Measurements from ENCODE around the gene ARL6IP5.

Gene ARL6IP5

GRCh38 chr3:69090021-69090420 is 5.3 kb downstream of the ARL6IP5 start:
- no peak for TF ChIP-seq CTCF (IDR thresholded peaks at IDR 0.05)

DNA sequence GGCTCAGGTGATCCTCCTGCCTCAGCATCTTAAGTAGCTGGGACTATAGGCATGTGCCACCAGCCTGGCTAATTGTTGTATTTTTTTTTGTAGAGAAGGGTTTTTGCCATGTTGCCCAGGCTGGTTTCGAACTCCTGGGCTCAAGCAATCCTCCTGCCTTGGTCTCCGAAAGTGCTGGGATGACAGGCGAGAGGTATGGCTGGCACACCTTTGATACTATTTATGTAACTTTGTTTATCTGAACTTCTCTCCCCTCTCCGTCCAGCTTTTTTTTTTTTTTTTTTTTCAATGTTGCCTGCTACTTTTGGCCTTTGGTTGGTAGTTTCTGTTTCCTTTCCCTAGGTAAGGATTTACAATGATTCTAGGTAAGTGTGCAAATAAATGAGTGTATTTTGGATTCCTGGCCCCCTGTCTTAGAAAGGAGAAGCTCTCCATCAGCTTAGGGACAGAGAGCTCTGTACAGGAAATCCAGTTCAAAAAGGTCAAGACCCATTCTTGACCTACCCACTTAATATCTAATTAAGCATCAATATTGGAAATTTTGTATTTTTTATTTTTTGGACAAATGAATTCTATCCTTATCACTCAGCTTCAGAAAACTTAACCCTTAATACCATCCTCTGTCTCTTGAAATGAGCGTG is 6.8 kb downstream of the ARL6IP5 start:
- TF ChIP-seq CTCF (IDR thresholded peaks at IDR 0.05), result no peak

DNA sequence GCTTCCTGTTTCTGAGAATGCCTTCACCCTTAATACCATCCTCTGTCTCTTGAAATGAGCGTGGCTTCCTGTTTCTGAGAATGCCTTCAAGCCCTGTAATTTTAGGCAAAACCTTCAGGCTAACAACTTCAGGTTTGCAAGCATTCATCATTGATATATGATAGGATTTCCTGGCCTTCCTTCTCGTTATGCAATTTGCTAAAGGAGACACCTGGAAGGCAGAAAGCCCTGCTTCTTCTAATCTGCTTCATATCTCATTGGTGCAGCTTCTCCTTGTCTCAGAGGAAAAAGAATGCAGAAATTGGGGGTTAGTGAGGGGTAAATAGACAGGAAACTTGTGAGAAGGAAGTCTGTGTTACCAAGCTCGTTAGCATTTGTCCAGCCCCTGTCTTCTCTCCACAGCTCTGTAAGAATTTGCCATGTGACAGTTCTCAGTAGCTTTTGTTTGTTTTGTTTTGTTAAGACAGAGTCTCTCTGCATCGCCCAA is 7.3 kb downstream of the ARL6IP5 start:
- TF ChIP-seq CTCF (IDR thresholded peaks at IDR 0.05), result no peak

GRCh38 chr3:69094467-69095205 is 9.9 kb downstream of the ARL6IP5 start:
- TF ChIP-seq CTCF (IDR thresholded peaks at IDR 0.05), result no peak

- no peak for TF ChIP-seq CTCF (IDR thresholded peaks at IDR 0.05)
These were observed 10.9 kb downstream of the ARL6IP5 start for GRCh38 chr3:69095636-69096035.

- no peak for TF ChIP-seq CTCF (IDR thresholded peaks at IDR 0.05)
These were observed 11.6 kb downstream of the ARL6IP5 start for GRCh38 chr3:69096299-69096698.

- TF ChIP-seq CTCF (IDR thresholded peaks at IDR 0.05), result no peak
These were observed 12.8 kb downstream of the ARL6IP5 start for GRCh38 chr3:69097407-69098086.
